HEK293 (cell line): ENCODE measurements around the gene ADAM33.

ENCODE experiments used
- CTCF ChIA-PET: fragments of 350-600 bp; formaldehyde crosslinking; extraction: SDS; loops from one replicate; lab custom pipeline; 2021; ENCODE audit warnings: antibody characterized with exemption; lab: Yijun Ruan, JAX
- POLR2A ChIA-PET: fragments of 300-600 bp; formaldehyde crosslinking; extraction: SDS; loops from one replicate; lab custom pipeline; 2020; ENCODE audit warnings: antibody characterized with exemption, inconsistent platforms; lab: Yijun Ruan, JAX
- H3K27ac ChIP-seq: fragments of 200-500 bp; sonication (Bioruptor generic); 2 replicates; pipeline ENCODE4 v1.5.1; 2014; ENCODE audit warnings: low read depth, low read length, control low read depth, inconsistent platforms; ENCODE audit errors: extremely low read depth
- H3K36me3 ChIP-seq, 2 experiments: fragments of 200-500 bp in 1 of 2; sonication (Bioruptor generic) in 1 of 2; 1 replicate in 1 of 2; 2 replicates in 1 of 2; pipeline ENCODE4 v1.5.1; 2014 to 2017; ENCODE audit warnings: inconsistent platforms in 2 of 2, low read length in 2 of 2; ENCODE audit not compliant: control insufficient read depth in 2 of 2, insufficient read depth in 1 of 2
- H3K4me1 ChIP-seq: fragments of 200-500 bp; sonication (Bioruptor generic); 2 replicates; pipeline ENCODE4 v1.5.1; 2014; ENCODE audit warnings: mild to moderate bottlenecking, low read length, inconsistent platforms; ENCODE audit not compliant: control insufficient read depth, insufficient read depth
- H3K4me3 ChIP-seq: 2 replicates; pipeline ENCODE4 v1.5.1; 2011; ENCODE audit warnings: low read depth, mild to moderate bottlenecking, control low read depth, low read length, moderate library complexity
- H3K9me3 ChIP-seq: fragments of 200-500 bp; sonication (Bioruptor generic); 2 replicates; pipeline ENCODE4 v1.5.1; 2014; ENCODE audit warnings: low read depth, low read length, inconsistent platforms; ENCODE audit not compliant: control insufficient read depth, insufficient read depth
- MZF1 ChIP-seq: fragments of 450-650 bp; formaldehyde crosslinking; IDR thresholded peaks from 2 replicates; pipeline ENCODE4 v1.5.1; 2017; ENCODE audit warnings: missing biosample characterization, missing genetic modification characterization, borderline replicate concordance
- SP7 ChIP-seq: fragments of 450-650 bp; formaldehyde crosslinking; IDR thresholded peaks from 2 replicates; pipeline ENCODE4 v1.5.1; 2016; ENCODE audit warnings: missing biosample characterization, missing genetic modification characterization
- TRIM28 ChIP-seq: IDR thresholded peaks from 2 replicates; pipeline ENCODE4 v1.6.1; 2011; ENCODE audit warnings: low read length, control low read depth, borderline replicate concordance
- ZEB2 ChIP-seq: fragments of 450-650 bp; formaldehyde crosslinking; IDR thresholded peaks from 2 replicates; pipeline ENCODE4 v1.5.1; 2016; ENCODE audit warnings: missing biosample characterization, missing genetic modification characterization
- ZNF354C ChIP-seq: fragments of 450-650 bp; formaldehyde crosslinking; IDR thresholded peaks from 2 replicates; pipeline ENCODE4 v1.5.1; 2016; ENCODE audit warnings: missing biosample characterization, missing genetic modification characterization, low read depth, borderline replicate concordance
- ZNF768 ChIP-seq: fragments of 450-650 bp; formaldehyde crosslinking; IDR thresholded peaks from 2 replicates; pipeline ENCODE4 v1.5.1; 2018; ENCODE audit warnings: missing biosample characterization, mild to moderate bottlenecking, missing genetic modification characterization
- ZNF791 ChIP-seq: fragments of 450-650 bp; formaldehyde crosslinking; IDR thresholded peaks from 2 replicates; pipeline ENCODE4 v1.5.1; 2016; ENCODE audit warnings: missing biosample characterization, missing genetic modification characterization
- TF ChIP-seq, protein P1 (sequence below): fragments of 450-650 bp; formaldehyde crosslinking; IDR thresholded peaks from 2 replicates; pipeline ENCODE4 v1.5.1; 2016; ENCODE audit warnings: missing biosample characterization, missing genetic modification characterization, borderline replicate concordance
- TF ChIP-seq, protein P2 (sequence below): fragments of 450-650 bp; formaldehyde crosslinking; IDR thresholded peaks from 2 replicates; pipeline ENCODE4 v1.5.1; 2016; ENCODE audit warnings: missing biosample characterization, missing genetic modification characterization
- TF ChIP-seq, protein P3 (sequence below): fragments of 450-650 bp; formaldehyde crosslinking; IDR thresholded peaks from 2 replicates; pipeline ENCODE4 v1.5.1; 2017; ENCODE audit warnings: missing biosample characterization, missing genetic modification characterization
- TF ChIP-seq, protein P4 (sequence below): fragments of 450-650 bp; formaldehyde crosslinking; conservative IDR thresholded peaks from 2 replicates; pipeline ENCODE4 v1.5.1; 2016; ENCODE audit warnings: low read depth, missing biosample characterization, missing genetic modification characterization
- TF ChIP-seq, protein P5 (sequence below): fragments of 450-650 bp; formaldehyde crosslinking; IDR thresholded peaks from 2 replicates; pipeline ENCODE4 v1.5.1; 2016; ENCODE audit warnings: missing biosample characterization, missing genetic modification characterization

ADAM33 gene

DNA sequence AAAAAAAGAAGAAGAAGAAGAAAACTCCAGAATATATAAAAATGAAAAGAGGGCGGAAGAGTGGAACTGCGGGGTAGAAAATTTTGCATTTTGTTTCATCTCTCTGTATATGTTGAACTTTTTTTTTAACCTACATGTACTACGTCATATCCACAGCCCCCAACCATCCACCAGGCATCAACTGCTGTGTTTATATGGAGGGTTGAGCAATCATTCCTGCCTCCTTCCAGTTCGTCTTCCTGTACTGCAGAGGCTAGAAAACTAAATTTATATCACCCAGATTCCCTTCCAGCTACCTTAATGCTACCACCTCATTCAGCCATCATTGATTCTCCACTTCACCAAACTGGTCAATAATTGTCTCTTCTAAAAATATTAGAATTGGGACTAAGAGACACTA, 40.1 kb upstream of the ADAM33 start (continued):
- TF ChIP-seq, protein P1, sequence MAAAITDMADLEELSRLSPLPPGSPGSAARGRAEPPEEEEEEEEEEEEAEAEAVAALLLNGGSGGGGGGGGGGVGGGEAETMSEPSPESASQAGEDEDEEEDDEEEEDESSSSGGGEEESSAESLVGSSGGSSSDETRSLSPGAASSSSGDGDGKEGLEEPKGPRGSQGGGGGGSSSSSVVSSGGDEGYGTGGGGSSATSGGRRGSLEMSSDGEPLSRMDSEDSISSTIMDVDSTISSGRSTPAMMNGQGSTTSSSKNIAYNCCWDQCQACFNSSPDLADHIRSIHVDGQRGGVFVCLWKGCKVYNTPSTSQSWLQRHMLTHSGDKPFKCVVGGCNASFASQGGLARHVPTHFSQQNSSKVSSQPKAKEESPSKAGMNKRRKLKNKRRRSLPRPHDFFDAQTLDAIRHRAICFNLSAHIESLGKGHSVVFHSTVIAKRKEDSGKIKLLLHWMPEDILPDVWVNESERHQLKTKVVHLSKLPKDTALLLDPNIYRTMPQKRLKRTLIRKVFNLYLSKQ (tag by site-specific recombination): no peak

DNA sequence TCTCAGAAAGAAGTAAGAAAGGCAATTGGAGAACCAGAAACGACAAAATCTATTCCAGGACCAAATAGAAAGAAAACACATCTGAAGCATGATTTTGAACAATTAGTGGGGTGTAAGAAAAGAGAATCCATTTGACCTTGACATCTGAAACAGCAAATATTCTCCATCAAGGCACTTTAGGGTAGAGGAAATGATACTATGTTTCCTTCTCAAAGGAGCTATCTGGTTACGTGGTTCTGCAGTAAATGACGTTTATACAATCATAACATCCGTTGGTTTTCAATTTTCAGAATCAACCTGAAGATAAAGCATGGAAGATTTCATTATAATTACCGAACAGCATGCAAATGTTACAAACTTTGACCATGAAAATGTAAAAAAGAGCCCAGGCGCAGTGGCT, 38.8 kb upstream of the ADAM33 start:
- POLR2A ChIA-PET: no interaction called here
- H3K4me3 ChIP-seq: no peak overlapping the region
- CTCF ChIA-PET: interaction anchor here (1.3 to 2.4 kb wide), 6 partner anchors 10 to 62 kb away, joined by 4 to 17 read pairs (median 8); partner anchors contain the start of gene SPEF1
- no peak for TF ChIP-seq ZNF354C
- TF ChIP-seq ZEB2 (tag by site-specific recombination): no peak
- TF ChIP-seq, protein P2, sequence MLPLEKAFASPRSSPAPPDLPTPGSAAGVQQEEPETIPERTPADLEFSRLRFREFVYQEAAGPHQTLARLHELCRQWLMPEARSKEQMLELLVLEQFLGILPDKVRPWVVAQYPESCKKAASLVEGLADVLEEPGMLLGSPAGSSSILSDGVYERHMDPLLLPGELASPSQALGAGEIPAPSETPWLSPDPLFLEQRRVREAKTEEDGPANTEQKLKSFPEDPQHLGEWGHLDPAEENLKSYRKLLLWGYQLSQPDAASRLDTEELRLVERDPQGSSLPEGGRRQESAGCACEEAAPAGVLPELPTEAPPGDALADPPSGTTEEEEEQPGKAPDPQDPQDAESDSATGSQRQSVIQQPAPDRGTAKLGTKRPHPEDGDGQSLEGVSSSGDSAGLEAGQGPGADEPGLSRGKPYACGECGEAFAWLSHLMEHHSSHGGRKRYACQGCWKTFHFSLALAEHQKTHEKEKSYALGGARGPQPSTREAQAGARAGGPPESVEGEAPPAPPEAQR: no peak
- no peak for TF ChIP-seq ZNF768 (tag by site-specific recombination)
- TF ChIP-seq, protein P3, sequence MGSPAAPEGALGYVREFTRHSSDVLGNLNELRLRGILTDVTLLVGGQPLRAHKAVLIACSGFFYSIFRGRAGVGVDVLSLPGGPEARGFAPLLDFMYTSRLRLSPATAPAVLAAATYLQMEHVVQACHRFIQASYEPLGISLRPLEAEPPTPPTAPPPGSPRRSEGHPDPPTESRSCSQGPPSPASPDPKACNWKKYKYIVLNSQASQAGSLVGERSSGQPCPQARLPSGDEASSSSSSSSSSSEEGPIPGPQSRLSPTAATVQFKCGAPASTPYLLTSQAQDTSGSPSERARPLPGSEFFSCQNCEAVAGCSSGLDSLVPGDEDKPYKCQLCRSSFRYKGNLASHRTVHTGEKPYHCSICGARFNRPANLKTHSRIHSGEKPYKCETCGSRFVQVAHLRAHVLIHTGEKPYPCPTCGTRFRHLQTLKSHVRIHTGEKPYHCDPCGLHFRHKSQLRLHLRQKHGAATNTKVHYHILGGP (tag by site-specific recombination): no peak
- TF ChIP-seq ZNF791 (tag by site-specific recombination): no peak
- TF ChIP-seq, protein P4, sequence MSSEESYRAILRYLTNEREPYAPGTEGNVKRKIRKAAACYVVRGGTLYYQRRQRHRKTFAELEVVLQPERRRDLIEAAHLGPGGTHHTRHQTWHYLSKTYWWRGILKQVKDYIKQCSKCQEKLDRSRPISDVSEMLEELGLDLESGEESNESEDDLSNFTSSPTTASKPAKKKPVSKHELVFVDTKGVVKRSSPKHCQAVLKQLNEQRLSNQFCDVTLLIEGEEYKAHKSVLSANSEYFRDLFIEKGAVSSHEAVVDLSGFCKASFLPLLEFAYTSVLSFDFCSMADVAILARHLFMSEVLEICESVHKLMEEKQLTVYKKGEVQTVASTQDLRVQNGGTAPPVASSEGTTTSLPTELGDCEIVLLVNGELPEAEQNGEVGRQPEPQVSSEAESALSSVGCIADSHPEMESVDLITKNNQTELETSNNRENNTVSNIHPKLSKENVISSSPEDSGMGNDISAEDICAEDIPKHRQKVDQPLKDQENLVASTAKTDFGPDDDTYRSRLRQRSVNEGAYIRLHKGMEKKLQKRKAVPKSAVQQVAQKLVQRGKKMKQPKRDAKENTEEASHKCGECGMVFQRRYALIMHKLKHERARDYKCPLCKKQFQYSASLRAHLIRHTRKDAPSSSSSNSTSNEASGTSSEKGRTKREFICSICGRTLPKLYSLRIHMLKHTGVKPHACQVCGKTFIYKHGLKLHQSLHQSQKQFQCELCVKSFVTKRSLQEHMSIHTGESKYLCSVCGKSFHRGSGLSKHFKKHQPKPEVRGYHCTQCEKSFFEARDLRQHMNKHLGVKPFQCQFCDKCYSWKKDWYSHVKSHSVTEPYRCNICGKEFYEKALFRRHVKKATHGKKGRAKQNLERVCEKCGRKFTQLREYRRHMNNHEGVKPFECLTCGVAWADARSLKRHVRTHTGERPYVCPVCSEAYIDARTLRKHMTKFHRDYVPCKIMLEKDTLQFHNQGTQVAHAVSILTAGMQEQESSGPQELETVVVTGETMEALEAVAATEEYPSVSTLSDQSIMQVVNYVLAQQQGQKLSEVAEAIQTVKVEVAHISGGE (tag by site-specific recombination): no peak
- TF ChIP-seq, protein P5, sequence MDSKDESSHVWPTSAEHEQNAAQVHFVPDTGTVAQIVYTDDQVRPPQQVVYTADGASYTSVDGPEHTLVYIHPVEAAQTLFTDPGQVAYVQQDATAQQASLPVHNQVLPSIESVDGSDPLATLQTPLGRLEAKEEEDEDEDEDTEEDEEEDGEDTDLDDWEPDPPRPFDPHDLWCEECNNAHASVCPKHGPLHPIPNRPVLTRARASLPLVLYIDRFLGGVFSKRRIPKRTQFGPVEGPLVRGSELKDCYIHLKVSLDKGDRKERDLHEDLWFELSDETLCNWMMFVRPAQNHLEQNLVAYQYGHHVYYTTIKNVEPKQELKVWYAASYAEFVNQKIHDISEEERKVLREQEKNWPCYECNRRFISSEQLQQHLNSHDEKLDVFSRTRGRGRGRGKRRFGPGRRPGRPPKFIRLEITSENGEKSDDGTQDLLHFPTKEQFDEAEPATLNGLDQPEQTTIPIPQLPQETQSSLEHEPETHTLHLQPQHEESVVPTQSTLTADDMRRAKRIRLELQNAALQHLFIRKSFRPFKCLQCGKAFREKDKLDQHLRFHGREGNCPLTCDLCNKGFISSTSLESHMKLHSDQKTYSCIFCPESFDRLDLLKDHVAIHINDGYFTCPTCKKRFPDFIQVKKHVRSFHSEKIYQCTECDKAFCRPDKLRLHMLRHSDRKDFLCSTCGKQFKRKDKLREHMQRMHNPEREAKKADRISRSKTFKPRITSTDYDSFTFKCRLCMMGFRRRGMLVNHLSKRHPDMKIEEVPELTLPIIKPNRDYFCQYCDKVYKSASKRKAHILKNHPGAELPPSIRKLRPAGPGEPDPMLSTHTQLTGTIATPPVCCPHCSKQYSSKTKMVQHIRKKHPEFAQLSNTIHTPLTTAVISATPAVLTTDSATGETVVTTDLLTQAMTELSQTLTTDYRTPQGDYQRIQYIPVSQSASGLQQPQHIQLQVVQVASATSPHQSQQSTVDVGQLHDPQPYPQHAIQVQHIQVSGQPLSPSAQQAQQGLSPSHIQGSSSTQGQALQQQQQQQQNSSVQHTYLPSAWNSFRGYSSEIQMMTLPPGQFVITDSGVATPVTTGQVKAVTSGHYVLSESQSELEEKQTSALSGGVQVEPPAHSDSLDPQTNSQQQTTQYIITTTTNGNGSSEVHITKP: no peak
- TF ChIP-seq MZF1: no peak
- no peak for TF ChIP-seq SP7 (tag by site-specific recombination)
- no peak for TF ChIP-seq TRIM28
- TF ChIP-seq, all 188 proteins: peak for 0
- Histone ChIP-seq H3K27ac (no peak overlapping the region), H3K36me3 (no peaks in the 10 kb centered on the region), H3K4me1 (no peaks in the 10 kb centered on the region), H3K9me3 (no peaks in the 10 kb centered on the region)
